Type B pancreatic cell (in vitro differentiated cells): Measurements from ENCODE around the gene APLP2. TPM values are rescaled to one million over a fixed set of nuclear protein-coding genes. Genes with fewer than 3 reads are reported as not detected.
A peak's percentile ranks its signal among the peaks of the same experiment; 100 is the strongest.

ENCODE experiments used
- DNase-seq: peaks from one replicate; pipeline ENCODE4 v3.0.0; 2021; ENCODE audit warnings: mixed read lengths; ENCODE audit not compliant: unreplicated experiment; ENCODE audit errors: extremely low spot score
- H3K27ac Mint-ChIP-seq: 2 replicates; pipeline ENCODE4 v1.8.0; 2021; ENCODE audit warnings: mild to moderate bottlenecking, mixed read lengths
- H3K27me3 Mint-ChIP-seq: 2 replicates; pipeline ENCODE4 v1.8.0; 2021; ENCODE audit warnings: mixed read lengths
- H3K36me3 Mint-ChIP-seq: 2 replicates; pipeline ENCODE4 v1.8.0; 2021; ENCODE audit warnings: mixed read lengths
- H3K4me1 Mint-ChIP-seq: one replicate; pipeline ENCODE4 v1.8.0; 2021; ENCODE audit warnings: mixed read lengths; ENCODE audit not compliant: unreplicated experiment
- H3K4me3 Mint-ChIP-seq: 2 replicates; pipeline ENCODE4 v1.8.0; 2021; ENCODE audit warnings: mild to moderate bottlenecking, mixed read lengths
- H3K9me3 Mint-ChIP-seq: 2 replicates; pipeline ENCODE4 v1.8.0; 2021; ENCODE audit warnings: mixed read lengths
- CTCF ChIP-seq: fragments of 200-600 bp; sonication (generic); conservative IDR thresholded peaks from 2 replicates; pipeline ENCODE4 v1.5.0; 2021; ENCODE audit warnings: antibody characterized with exemption, mild to moderate bottlenecking
- total RNA-seq: library from RNA; stranded (reverse); gene quantifications from 2 replicates; pipeline ENCODE4 v1.2.1, GENCODE V29; 2021; ENCODE audit warnings: low replicate concordance

The APLP2 gene
- total RNA-seq, 1 donor from 2014 or later: 207 TPM

DNA sequence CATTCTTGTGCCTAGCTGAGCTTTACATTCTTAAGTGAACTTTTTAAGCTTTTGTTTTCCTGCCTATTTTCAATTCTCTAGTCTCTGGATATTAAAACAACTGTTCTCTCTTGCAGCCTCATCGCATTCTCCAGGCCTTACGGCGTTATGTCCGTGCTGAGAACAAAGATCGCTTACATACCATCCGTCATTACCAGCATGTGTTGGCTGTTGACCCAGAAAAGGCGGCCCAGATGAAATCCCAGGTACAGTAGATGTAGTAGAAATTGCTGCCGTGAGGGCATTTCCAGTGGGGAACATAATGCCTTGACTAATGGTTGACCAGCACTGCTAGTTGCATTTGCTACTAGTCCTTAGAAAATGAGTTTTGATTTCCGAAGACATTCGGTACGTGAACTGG is 60.2 kb downstream of the APLP2 start:
- Mint-ChIP-seq H3K36me3 (peaks cover 23% of the 10 kb centered on the region), H3K9me3 (no peaks in the 10 kb centered on the region), H3K4me3 (no peak overlapping the region), H3K27me3 (no peaks in the 10 kb centered on the region), H3K27ac (no peak overlapping the region), H3K4me1 (peaks cover 4% of the 10 kb centered on the region)
- DNase-seq: no peak
- TF ChIP-seq CTCF: no peak

DNA sequence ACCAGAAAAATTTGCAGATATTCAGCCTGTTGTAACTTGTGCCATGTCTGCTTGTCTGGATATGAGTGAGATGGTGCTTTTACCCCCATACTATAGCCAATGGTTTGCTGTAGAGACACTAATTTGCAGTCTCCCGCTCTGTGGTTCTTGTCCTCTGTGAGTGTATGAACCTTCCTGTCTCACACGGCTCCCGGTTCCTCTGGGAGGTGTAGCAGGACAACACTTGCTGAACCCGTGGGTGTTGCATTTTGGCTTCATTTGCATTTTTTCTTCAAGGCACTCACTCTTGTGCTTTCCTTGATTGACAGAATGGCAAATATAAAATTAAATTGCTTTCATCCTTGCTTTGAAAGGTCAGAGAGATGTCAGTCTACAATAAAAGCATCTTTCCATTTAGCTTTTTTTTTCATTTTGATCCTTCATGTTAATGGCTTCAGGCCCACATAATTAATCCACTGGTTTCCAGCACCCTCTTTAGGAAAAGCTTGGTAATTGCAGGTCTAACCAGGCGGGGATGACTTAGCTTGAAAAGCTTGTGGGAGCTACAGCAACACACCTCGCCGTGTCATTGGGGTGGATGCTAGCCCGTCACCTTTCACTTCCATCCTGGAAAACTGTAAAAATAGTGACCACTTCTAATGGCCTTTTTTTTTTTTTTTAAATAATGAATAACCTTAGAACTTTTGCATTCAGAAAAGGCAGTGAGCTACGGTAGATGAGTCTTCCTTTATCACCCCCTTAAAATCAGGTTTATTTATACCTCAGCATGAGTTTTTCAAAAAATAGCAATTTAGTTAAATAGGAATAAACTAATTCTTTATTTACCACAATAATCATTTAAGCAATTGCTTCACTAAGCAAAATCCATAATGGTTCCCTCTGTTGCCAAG is 62.5 kb downstream of the APLP2 start:
- Mint-ChIP-seq H3K36me3 (peaks cover 19% of the 10 kb centered on the region), H3K9me3 (no peaks in the 10 kb centered on the region), H3K27ac (peak overlapping the region; percentile 10), H3K4me3 (no peak overlapping the region), H3K4me1 (peaks cover 4% of the 10 kb centered on the region), H3K27me3 (no peaks in the 10 kb centered on the region)
- TF ChIP-seq CTCF: peak; percentile 81
- DNase-seq: no peak

- no peak for TF ChIP-seq CTCF
- DNase-seq: no peak
- H3K4me3 Mint-ChIP-seq: no peak overlapping the region
- peaks cover 4% of the 10 kb centered on the region for H3K4me1 Mint-ChIP-seq
- no peaks in the 10 kb centered on the region for H3K27me3 Mint-ChIP-seq
- no peak overlapping the region for H3K27ac Mint-ChIP-seq
- peaks cover 19% of the 10 kb centered on the region for H3K36me3 Mint-ChIP-seq
- no peaks in the 10 kb centered on the region for H3K9me3 Mint-ChIP-seq
Observed at GRCh38 chr11:130133716-130134115, 64.0 kb downstream of the APLP2 start.

DNA sequence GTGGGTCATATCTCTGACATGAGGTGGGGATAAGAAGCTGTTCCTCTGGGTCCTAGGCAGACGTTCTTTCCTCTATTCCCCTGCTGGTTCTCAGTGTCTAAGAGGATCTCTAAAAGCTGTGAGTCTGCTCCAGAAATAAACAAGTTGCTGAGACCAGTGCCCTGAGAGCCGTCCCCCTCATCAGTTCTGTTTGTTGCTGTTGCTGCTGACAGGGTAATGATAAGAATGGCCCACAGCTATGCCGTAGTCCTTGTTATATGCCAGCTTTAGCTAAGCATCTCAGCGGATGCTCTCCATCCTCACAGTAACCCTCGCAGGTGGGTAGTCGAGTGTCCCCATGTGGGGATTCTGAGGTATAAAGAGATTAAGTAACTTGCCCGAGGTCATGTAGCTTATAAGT is 66.4 kb downstream of the APLP2 start:
- H3K27ac Mint-ChIP-seq: no peak overlapping the region
- no peak for DNase-seq
- peaks cover 26% of the 10 kb centered on the region for H3K36me3 Mint-ChIP-seq
- H3K4me1 Mint-ChIP-seq: peaks cover 4% of the 10 kb centered on the region
- no peaks in the 10 kb centered on the region for H3K27me3 Mint-ChIP-seq
- H3K9me3 Mint-ChIP-seq: no peaks in the 10 kb centered on the region
- H3K4me3 Mint-ChIP-seq: no peak overlapping the region
- TF ChIP-seq CTCF: no peak

- Mint-ChIP-seq H3K27me3 (no peaks in the 10 kb centered on the region), H3K4me1 (no peaks in the 10 kb centered on the region), H3K27ac (no peak overlapping the region), H3K36me3 (peaks cover 26% of the 10 kb centered on the region), H3K4me3 (no peak overlapping the region), H3K9me3 (no peaks in the 10 kb centered on the region)
- DNase-seq: no peak
- TF ChIP-seq CTCF: no peak
Observed at GRCh38 chr11:130137999-130138398, 68.3 kb downstream of the APLP2 start.
